GM18870 (cell line): ENCODE results near the gene DIS3L2.

Source experiments
- ATAC-seq: cut with Tn5 transposase; IDR thresholded peaks from one replicate; pipeline ENCODE4 v1.9.1; 2021; ENCODE audit warnings: moderate library complexity; ENCODE audit not compliant: unreplicated experiment

The DIS3L2 gene

DNA sequence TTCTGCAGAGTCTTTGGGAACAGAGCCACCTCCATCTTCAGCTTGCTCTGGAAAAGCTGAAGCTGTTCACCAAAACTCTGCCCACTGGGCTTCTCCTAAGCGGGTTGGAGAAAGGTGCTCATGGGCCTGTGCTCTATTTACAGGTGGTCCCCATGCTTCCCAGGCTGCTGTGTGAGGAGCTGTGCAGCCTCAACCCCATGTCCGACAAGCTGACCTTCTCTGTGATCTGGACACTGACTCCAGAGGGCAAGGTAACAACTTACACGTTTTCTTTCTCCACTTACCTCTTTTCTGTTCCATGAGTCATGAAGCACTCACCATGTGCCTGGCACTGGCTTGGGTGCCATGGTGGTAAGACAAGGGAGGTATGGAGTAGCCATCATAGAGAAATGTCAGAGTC lies 287.6 kb downstream of the DIS3L2 start:
- no peak for ATAC-seq

DNA sequence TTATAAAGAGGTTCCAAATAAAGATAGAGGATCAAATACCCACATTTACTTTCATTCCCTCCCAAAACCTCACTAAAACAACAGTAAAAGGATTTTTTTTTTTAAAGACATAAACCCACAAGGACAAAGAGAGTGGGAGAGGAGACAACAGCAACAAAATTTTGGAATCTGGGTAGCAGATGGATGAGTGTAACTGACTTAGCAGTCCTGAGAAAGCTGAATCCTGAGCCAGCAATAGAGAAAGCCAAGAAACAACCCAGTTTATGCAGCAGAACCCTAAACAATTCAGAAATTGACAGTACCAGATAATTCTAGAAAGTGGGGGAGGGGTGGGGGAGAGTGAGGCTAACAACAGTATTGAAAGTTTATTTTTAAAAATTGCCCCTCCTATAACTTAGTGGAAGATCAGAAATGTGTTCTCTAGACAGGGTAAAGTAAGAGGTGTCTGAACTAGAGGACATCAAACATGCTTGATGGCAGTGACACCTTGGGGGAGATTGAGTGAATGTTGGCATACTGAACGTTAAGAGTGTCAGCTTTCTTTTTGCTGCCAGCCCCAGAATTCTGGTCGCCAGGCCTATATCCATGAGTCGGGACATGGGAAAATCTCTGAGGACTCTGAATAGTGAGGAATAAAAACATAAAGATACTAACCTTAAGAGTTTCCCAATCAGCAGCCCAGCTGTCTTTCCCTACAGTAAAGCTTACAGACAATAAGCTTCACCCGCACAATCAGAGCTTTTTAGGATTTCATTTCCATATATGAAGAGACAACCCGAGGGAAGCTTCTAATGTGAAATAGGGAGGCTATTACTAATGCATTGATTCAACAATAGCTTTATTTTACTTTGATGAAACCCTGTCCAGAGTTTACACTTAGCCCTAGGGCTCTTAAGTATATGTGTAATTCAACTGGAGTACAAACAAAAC lies 289.0 kb downstream of the DIS3L2 start:
- ATAC-seq, result no peak

DNA sequence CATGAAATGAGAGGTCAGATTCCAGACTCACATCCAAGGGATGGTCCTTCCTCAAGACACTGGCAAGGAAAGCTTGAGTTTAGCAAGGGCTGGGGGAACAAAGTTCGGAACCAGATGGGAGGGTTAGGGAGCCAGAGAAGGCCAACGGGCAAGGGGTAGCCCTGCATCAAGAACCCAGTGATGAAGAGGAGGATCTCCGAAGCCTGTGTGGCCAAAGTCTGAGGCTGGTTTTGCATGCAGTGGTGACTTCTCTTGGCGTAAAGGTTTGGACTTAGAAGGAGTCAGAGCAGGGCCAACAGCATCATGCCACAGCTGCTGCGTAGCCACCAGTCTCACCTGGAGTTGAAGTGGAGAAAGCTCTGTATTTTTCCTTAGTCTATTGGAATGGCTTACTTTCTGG lies 293.5 kb downstream of the DIS3L2 start:
- no peak for ATAC-seq

DNA sequence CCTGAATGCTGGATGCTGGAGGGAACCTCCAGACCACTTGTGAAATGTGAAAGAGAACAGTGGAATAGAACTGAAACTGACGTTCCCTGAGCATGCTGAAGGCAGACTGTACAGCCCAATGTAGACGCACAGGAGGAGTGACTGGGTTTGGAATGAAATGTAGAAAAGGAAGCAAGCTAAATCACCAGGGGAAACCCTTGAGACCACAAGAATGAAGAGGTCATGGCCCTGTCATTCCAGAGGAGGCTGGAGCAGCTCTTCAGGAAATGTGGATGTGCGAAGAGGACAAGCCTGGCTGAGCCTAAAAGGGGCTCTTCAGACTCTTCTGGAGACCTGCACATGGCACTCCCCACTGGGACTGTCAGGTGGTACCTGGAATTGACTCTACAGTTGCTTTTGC lies 298.6 kb downstream of the DIS3L2 start:
- ATAC-seq, result no peak

- no peak for ATAC-seq
Observed at GRCh38 chr2:232261776-232262175, 300.3 kb downstream of the DIS3L2 start.

DNA sequence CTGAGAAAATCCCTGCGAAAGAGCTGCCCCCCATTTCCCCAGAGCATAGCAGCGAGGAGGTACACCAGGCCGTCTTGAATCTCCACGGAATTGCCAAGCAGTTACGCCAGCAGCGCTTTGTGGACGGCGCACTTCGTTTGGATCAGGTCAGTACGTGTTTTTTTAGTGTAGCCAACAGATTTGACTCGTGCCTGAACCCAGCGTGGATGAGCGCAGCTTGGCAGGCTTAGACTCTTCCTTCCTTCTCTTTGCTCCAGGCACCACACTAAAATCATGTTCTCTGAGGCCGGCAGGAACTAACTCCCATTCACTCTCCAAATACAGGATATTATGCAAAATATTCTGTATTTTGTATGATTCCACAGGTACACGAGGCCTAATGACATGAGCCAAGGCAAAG lies 301.8 kb downstream of the DIS3L2 start:
- ATAC-seq, result no peak

DNA sequence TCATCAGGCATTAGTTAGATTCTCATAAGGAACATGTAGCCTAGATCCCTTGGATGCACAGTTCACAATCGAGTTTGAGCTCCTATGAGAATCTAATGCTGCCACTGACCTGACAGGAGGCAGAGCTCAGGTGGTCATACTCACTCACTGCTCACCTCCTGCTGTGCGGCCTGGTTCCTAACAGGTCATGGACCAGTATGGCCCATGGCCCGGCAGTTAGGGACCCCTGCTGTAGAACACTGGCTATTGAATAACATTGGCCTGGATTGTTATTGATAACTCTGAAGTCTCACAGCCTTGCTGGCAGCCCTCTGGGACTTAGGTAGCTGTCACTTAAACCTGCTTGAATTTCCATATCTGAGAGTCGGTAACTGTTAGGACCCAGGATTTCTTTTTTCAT lies 302.6 kb downstream of the DIS3L2 start:
- ATAC-seq, result no peak

DNA sequence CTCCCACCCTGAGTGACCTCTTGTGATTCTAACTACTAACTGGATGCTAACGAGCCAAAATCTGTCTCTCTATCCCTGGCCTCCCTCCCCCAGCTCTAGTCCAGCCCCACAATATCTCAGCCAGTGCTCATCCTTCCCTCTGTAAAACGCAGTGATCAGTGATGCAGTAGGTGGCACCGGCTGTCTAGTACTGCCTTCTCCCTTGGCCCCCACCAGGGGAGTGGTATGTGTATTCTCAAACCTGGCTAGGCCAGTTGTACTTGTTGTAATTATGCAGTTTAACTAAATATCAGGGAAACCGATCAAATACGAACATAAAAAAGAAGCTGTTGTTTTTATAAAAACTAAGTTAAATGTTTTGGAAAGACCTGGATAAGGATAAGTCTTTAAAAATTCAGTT lies 303.8 kb downstream of the DIS3L2 start:
- no peak for ATAC-seq

- no peak for ATAC-seq
Observed at GRCh38 chr2:232268636-232269165, 307.2 kb downstream of the DIS3L2 start.

DNA sequence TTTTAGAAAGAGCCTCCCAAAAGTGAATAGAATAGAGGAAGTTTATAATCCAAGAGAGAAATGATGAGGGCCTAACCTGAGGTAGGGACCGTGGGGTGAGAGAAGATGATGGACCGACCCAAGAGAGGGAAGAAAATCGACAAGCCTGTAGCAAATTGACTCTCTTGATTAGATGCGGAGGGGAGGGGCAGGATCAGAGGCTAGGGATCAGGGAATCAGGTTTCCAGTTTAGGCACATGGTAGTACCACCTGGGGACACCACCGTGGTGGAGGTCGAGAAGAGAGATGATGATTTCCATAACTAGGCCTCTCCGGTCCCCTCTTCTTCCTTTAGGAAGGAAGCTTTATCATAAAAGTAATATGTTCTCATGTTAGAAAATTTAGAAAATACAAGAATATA lies 308.4 kb downstream of the DIS3L2 start:
- ATAC-seq, result no peak

DNA sequence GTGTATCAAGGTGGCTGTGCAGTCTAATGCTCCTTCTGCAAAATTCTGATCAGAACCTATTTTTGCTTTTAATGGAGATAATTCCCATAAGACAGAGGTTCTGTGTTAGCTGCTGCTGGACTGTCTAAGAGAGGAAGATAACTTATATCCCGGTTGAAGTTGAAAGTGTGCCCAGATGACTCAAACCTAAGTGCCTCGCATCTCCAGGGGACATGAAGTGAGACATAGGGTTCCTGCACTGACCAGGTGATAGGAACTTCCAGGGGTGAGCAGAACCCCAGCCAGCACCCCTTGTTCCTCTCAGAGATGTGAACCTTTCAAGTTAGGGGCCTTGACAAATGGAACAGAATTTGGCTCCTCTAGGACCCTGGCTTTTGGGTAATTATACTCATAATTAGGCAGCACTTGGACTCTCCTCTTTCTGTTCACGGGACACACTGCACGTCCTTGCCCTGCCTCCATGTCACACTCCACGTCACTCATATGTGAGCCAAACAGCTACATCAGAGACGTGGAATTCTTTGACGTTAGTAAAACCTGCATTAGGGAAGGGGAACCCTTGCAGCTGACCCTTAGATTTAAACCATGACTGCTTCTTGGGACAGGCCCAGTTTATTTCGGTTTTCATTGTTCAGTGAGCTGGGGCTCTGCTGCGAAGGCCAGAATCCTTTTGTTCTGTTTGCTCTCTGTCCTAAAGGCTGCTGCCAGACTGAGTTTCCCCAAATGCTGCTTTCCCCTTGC lies 312.6 kb downstream of the DIS3L2 start:
- ATAC-seq, result no peak

- ATAC-seq, result no peak
Observed at GRCh38 chr2:232275670-232276069, 314.2 kb downstream of the DIS3L2 start.

GRCh38 chr2:232276084-232276732 lies 314.7 kb downstream of the DIS3L2 start:
- no peak for ATAC-seq

DNA sequence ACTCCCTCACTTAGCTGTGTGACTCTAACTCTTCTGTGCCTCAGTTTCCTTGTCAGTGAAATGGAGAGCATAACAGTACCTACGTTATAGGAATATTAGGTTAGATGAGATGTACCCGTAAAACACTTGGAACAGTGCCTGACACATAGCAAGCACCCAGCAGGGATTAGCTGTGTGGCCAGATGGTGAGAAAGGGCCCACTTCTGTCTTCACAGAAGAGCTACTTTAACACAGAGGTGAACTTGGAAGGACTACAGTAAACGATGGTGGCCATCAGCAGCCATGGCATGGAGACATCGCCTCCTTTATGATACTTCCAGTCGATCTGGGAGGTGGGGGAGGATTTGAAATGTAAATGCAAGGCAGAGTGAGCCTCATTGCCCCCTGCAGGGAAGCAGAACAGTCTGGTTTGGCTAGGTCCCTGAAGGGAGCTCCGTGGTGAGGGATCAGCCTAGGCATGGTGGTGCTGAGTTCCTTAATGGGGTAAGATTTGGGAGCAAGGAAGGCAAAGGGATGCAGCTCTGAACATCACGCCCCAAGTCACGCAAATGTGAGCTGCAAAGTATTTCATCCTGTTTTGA lies 315.3 kb downstream of the DIS3L2 start:
- no peak for ATAC-seq

- no peak for ATAC-seq
Observed at GRCh38 chr2:232278534-232278933, 317.0 kb downstream of the DIS3L2 start.

DNA sequence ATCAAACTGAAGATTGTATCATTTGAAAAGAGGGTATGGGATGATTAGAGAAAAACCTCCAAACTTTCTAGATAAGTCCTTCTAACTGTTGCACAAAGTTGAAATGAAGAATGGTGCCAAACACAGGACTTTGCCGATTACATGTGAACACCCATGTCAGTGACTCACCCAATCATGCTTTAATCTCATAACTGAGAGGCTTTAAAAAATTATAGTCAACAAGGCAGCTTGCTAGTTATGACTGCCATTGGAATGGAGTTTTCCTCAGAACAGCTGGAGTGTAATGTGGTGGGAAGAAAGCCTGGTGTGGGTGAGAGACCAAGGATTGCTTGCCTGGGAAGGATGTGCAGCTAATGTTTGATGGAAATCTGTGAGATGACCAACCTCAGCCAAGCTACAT lies 318.8 kb downstream of the DIS3L2 start:
- ATAC-seq, result no peak

DNA sequence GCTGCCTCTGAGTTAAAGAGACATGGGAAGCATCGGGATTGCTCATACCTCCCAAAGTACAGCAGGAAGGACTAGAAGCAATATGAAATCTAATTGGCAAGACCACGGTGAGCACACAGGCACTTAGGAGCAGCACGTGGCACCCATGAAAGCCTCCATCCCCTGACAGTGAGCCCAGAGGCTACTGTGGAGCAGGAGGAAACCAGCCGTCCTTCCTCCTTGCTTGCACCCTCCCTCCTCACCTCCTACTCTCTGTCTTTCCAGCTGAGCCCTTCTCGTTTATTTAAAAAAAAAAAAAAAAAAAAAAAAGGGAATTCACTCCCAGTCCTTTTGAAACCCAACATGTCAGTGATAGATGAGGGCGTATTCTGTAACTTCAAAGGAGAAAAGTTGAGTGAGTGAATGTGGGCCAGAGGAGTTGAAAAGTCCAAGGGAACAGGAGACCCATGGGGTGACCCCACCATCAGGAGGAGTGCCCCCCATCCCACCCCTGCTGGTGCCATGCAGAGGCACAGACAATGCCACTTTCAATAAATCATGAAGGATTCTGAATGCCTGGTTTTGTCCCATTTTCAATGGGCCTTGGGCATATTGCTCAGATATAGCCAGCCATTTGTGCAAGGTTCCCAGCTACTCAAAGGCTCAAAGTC lies 320.5 kb downstream of the DIS3L2 start:
- no peak for ATAC-seq

DNA sequence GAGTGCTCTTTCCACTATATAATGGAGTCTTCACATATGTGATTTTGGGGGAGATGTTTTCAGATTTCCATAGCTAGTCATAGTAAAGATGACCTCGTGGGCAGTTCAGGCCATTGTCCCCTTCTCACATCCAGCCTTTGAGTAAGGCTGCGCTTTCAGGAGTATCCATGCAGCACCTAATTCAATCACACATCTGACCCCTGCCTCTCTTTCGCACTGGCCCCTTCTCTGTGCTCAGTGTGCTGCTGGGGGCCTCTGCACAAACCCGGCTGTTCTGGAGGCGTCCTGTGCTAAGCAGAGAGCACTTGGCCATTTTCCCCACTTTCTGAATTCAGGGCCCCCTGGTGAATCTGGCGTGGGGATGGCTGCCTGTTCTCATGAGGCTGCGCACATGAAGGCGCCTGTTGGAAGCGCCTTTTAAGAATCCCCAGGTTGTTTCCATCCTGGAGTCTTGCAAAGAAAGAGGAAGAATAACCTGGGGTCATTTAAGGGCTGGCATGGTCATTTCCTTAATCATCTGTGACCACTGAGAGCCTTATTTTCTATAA lies 321.1 kb downstream of the DIS3L2 start:
- ATAC-seq, result no peak

DNA sequence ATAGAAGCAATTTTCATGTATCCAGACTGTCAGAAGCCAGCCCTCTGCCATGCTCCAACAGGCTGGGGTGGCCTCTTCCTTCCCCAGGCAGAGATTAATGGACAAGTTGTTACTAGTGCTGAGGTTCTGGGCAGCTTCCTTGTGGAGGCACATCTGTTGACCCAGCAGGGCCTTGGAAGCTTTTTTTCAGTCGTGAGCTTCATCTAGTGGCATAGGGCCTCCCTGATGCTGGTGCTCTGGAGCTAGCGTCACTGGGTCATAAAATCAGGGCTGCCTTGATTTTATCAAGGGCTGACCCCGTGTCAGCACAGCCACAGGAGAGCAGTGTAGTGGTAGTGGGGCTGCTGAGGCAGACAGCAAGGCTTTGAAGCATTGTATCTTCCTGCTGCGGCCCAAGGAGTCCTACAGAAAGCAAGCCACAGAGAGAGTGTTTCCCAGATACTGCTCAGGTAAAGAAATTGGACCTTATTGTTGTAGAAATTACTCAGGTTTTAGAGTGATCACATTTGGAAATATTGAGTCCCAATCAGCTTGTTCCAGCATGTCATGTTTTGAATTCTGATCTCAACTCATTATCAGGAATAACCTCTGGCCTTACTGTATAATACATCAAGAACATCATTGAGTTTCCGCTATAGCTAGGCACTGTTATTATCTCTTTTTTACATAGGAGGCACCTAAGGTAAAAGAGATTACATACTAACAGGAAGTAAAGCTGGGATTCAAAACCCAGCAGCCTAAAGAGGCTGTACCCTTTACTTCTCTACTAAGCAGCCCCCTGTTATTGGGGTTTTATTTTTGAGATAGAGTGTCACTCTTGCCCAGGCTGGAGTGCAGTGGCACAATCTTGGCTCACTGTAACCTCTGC lies 324.7 kb downstream of the DIS3L2 start:
- ATAC-seq, result no peak
